HG02970 (cell line): ENCODE data around the gene PCDHGC3.

Experiments
- ATAC-seq: cut with Tn5 transposase; IDR thresholded peaks from one replicate; pipeline ENCODE4 v1.9.1; 2021; ENCODE audit warnings: mild to moderate bottlenecking, moderate library complexity, moderate number of reproducible peaks; ENCODE audit not compliant: unreplicated experiment, low FRiP score

The PCDHGC3 gene

GRCh38 chr5:141484641-141485311, 9.0 kb downstream of the PCDHGC3 start, which contains the start of gene PCDHGC4:
Gene PCDHGC4 (plus strand): TSS chr5:141485030. CDS start chr5:141485174, 144 bp downstream.
- no peak for ATAC-seq

- ATAC-seq: no peak
These were observed 9.7 kb downstream of the PCDHGC3 start for GRCh38 chr5:141485321-141486055.

DNA sequence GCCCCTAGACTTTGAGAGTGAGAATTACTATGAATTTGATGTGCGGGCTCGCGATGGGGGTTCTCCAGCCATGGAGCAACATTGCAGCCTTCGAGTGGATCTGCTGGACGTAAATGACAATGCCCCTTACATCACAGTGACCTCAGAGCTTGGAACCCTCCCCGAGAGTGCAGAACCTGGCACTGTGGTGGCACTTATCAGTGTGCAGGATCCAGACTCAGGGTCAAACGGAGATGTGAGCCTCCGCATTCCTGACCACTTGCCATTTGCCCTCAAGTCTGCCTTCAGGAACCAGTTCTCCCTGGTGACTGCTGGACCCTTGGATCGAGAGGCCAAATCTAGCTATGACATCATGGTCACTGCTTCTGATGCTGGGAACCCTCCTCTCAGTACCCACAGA, 10.3 kb downstream of the PCDHGC3 start:
- ATAC-seq: no peak

DNA sequence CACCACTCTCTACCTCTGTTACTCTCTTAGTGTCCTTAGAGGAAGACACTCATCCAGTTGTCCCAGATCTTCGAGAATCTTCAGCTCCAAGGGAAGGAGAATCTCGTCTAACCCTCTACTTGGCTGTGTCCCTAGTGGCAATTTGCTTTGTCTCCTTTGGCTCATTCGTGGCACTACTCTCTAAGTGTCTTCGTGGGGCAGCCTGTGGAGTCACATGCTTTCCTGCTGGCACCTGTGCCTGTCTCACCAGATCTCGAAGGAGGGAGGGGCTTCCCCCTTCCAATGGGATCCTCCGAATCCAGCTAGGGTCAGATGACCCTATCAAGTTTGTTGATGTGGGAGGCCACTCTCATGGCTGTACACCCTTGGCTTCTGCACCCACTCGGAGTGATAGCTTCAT, 11.4 kb downstream of the PCDHGC3 start:
- no peak for ATAC-seq

- ATAC-seq: no peak
These were observed 13.1 kb downstream of the PCDHGC3 start, which contains the start of gene PCDHGC5 for GRCh38 chr5:141488591-141489561. Gene PCDHGC5 (plus strand): TSS chr5:141489081. CDS start chr5:141489241, 160 bp downstream.

DNA sequence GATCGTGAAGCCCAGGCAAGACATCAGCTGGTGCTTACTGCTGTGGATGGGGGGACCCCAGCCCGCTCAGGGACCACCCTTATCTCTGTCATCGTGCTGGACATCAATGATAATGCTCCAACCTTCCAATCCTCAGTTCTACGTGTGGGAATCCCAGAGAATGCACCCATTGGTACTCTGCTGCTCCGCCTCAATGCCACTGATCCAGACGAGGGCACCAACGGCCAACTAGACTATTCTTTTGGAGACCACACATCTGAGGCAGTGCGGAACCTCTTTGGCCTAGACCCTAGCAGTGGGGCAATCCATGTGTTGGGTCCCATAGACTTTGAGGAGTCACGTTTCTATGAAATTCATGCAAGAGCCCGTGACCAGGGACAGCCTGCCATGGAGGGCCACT, 14.1 kb downstream of the PCDHGC3 start:
- no peak for ATAC-seq

- ATAC-seq: no peak
These were observed 14.5 kb downstream of the PCDHGC3 start for GRCh38 chr5:141490271-141490670.

DNA sequence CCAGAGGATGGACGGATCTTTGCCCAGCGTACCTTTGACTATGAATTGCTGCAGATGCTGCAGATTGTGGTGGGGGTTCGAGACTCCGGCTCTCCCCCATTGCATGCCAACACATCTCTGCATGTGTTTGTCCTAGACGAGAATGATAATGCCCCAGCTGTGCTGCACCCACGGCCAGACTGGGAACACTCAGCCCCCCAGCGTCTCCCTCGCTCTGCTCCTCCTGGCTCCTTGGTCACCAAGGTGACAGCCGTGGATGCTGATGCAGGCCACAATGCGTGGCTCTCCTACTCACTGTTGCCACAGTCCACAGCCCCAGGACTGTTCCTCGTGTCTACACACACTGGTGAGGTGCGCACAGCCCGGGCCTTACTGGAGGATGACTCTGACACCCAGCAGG, 15.0 kb downstream of the PCDHGC3 start:
- ATAC-seq: no peak

DNA sequence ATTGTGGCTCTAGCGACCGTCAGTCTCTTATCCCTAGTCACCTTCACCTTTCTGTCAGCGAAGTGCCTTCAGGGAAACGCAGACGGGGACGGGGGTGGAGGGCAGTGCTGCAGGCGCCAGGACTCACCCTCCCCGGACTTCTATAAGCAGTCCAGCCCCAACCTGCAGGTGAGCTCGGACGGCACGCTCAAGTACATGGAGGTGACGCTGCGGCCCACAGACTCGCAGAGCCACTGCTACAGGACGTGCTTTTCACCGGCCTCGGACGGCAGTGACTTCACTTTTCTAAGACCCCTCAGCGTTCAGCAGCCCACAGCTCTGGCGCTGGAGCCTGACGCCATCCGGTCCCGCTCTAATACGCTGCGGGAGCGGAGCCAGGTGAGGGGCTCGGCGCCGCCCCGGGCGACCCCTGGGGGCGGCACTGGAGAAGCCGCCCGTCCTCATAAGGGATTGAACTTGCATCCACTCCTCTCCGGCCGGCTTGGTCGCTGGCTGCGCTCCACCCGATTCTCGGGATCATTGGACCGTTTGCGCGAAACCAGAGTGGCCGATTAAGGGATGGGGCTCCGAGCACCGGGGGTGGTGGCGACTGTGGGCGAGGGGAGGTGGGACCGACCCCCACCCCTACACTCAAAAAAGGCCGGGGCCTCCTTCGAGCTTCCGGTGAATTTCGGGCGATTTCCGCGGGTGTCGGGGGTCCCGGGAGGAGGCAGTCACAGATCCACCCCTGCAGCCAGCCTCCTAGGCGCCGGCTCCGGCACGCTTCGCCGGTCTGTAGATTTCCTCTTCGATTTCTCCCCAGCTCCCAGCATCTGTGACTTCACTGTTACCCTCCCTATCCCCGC, 15.8 kb downstream of the PCDHGC3 start:
- ATAC-seq: no peak

DNA sequence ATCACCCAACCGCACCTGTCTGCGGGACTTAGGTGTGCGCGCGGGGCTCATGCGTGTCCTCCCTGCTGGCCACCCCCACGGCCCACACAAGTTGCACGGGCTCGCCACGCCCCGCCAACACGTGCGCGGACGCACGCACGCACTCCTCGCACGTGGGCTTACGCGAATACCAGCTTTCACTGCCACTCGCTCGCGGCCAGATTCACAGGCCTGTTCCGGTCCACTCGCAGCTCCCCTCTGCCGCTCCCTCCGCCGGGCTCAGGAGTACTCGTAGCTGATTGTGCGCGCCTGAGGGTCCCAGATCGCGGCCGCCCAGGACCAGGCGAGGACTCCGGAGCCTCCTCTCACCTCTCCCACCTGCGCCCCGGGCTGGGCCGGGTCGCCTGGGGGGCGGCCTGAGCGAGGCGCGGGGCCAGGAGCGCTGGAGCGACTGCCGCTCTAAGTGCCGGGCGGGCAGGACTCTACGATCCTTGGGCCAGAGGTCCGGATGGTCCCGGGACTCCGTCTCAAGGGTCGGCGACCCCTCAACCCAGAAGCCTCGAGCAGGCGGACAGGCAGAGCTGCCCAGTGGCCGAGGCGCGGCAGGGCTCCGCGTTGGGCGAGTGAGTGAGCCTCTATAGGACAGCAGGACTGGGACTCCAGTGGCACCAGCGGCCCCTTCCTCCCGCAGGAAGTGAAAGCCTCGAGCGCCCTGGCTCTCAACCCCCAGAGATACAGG, 16.6 kb downstream of the PCDHGC3 start:
- ATAC-seq: no peak

- no peak for ATAC-seq
These were observed 18.0 kb downstream of the PCDHGC3 start for GRCh38 chr5:141493500-141494422.

- ATAC-seq: no peak
These were observed 19.1 kb downstream of the PCDHGC3 start for GRCh38 chr5:141494761-141495452.

- no peak for ATAC-seq
These were observed 19.7 kb downstream of the PCDHGC3 start for GRCh38 chr5:141495453-141495811.

DNA sequence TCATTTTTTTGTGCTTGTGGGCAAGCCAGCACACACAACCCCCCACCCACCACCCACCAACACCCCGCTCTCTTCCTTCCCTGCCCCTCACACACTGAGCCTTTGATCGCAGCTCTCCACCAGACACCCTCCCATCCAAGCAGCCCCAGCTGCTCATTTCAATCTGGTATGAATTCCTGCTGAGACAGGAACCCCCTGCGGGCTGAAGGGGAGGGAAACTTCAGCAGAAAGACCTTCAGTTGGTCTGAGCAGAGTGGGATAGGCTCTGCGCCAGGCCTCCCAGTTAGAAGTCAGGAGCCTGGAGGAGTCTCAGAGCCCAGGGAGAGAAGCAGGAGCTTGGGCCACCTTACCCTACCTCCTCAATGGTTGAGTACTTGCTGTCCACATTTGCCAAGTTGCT, 20.3 kb downstream of the PCDHGC3 start:
- no peak for ATAC-seq

- no peak for ATAC-seq
These were observed 26.0 kb downstream of the PCDHGC3 start for GRCh38 chr5:141501761-141502160.

- ATAC-seq: no peak
These were observed 27.9 kb downstream of the PCDHGC3 start for GRCh38 chr5:141503681-141504080.

DNA sequence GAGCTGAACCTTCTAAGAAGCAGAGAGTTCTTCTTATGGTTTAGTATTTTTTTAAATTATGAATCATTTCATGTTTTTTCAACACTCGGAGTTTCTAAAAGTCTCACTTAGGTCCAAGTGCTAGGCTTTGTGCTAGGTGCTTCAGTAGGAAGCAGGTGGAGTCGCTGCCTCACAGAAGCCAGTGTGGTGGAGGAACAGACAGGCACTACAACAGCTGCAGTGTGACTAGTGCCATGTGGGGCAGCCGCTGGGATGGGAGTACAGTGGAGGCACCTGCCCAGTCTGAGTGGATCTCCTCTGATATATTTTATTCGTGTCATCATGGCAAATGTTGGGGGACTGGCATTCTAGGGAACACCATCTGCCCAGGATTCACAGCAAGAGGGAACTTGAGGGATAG, 28.4 kb downstream of the PCDHGC3 start:
- ATAC-seq: no peak
